Neuronal stem cell (in vitro differentiated cells): ENCODE results near the gene SLC28A3.

Experiments used
- DNase-seq: peaks from one replicate; pipeline ENCODE4 v3.0.0-alpha.2; 2013; ENCODE audit warnings: low spot score
- H2AFZ ChIP-seq: one replicate; pipeline ENCODE4 v1.6.1; 2013; ENCODE audit warnings: mild to moderate bottlenecking, low read length, inconsistent platforms
- H2AK5ac ChIP-seq: 2 replicates; pipeline ENCODE4 v1.6.1; 2013; ENCODE audit warnings: low read depth, mild to moderate bottlenecking, inconsistent platforms, low read length, moderate library complexity, mixed read lengths
- H2BK120ac ChIP-seq: 2 replicates; pipeline ENCODE4 v1.6.1; 2013; ENCODE audit warnings: low read depth, mild to moderate bottlenecking, inconsistent platforms, low read length, moderate library complexity, mixed read lengths
- H2BK12ac ChIP-seq: one replicate; pipeline ENCODE4 v1.6.1; 2013; ENCODE audit warnings: low read length, inconsistent platforms
- H2BK15ac ChIP-seq: 2 replicates; pipeline ENCODE4 v1.6.1; 2013; ENCODE audit warnings: mild to moderate bottlenecking, low read length, inconsistent platforms, mixed read lengths
- H2BK5ac ChIP-seq: one replicate; pipeline ENCODE4 v1.6.1; 2013; ENCODE audit warnings: inconsistent platforms, mild to moderate bottlenecking, low read length, moderate library complexity
- H3K14ac ChIP-seq: one replicate; pipeline ENCODE4 v1.6.1; 2013; ENCODE audit warnings: low read length, inconsistent platforms
- H3K18ac ChIP-seq: 2 replicates; pipeline ENCODE4 v1.6.1; 2013; ENCODE audit warnings: low read length, inconsistent platforms
- H3K23ac ChIP-seq: 2 replicates; pipeline ENCODE4 v1.6.1; 2013; ENCODE audit warnings: low read depth, mild to moderate bottlenecking, mixed read lengths, low read length, inconsistent platforms; ENCODE audit not compliant: poor library complexity
- H3K27ac ChIP-seq: replicated peaks from 3 replicates; pipeline ENCODE4 v1.5.1; 2013; ENCODE audit warnings: low read length, inconsistent platforms
- H3K27me3 ChIP-seq, 3 experiments: 2 replicates each; pipeline ENCODE4 v1.6.1; 2013; ENCODE audit warnings: low read length in 3 of 3, mild to moderate bottlenecking in 2 of 3, inconsistent platforms in 1 of 3, low read depth in 1 of 3, mixed read lengths in 1 of 3, moderate library complexity in 1 of 3; ENCODE audit not compliant: control insufficient read depth in 3 of 3, insufficient read depth in 3 of 3
- H3K36me3 ChIP-seq, 2 donors: replicated peaks in 1 of 2; 2 replicates each; pipeline ENCODE4 v1.6.1; 2013; ENCODE audit warnings: low read length in 2 of 2; ENCODE audit not compliant: control insufficient read depth in 2 of 2, insufficient read depth in 2 of 2
- H3K4ac ChIP-seq: 2 replicates; pipeline ENCODE4 v1.6.1; 2013; ENCODE audit warnings: inconsistent platforms, mild to moderate bottlenecking, low read length, moderate library complexity
- H3K4me1 ChIP-seq, 2 donors: 1 replicate in 1 of 2; 2 replicates in 1 of 2; pipeline ENCODE4 v1.6.1; 2013; ENCODE audit warnings: low read length in 2 of 2, low read depth in 1 of 2; ENCODE audit not compliant: control insufficient read depth in 2 of 2, insufficient read depth in 1 of 2
- H3K4me2 ChIP-seq: one replicate; pipeline ENCODE4 v1.6.1; 2013; ENCODE audit warnings: mild to moderate bottlenecking, low read length, inconsistent platforms; ENCODE audit not compliant: insufficient read depth, poor library complexity, severe bottlenecking
- H3K4me3 ChIP-seq, 2 donors: 2 replicates each; pipeline ENCODE4 v1.5.1; 2013; ENCODE audit warnings: low read length in 2 of 2, mild to moderate bottlenecking in 2 of 2, inconsistent platforms in 1 of 2, moderate library complexity in 1 of 2
- H3K79me1 ChIP-seq: one replicate; pipeline ENCODE4 v1.6.1; 2013; ENCODE audit warnings: low read depth, mild to moderate bottlenecking, inconsistent platforms, low read length, moderate library complexity
- H3K9ac ChIP-seq: one replicate; pipeline ENCODE4 v1.6.1; 2013; ENCODE audit warnings: mild to moderate bottlenecking, low read depth, low read length, inconsistent platforms; ENCODE audit not compliant: poor library complexity
- H3K9me3 ChIP-seq, 2 donors: replicated peaks in 1 of 2; 2 replicates each; pipeline versions ENCODE3 to v1.6.1; 2013; ENCODE audit warnings: low read length in 2 of 2, mild to moderate bottlenecking in 2 of 2, inconsistent platforms in 1 of 2, low read depth in 1 of 2, mixed read lengths in 1 of 2, moderate library complexity in 1 of 2; ENCODE audit not compliant: control insufficient read depth in 2 of 2, insufficient read depth in 1 of 2
- H4K8ac ChIP-seq: one replicate; pipeline ENCODE4 v1.6.1; 2013; ENCODE audit warnings: low read depth, mild to moderate bottlenecking, inconsistent platforms, low read length, moderate library complexity
- H4K91ac ChIP-seq: one replicate; pipeline ENCODE4 v1.6.1; 2013; ENCODE audit warnings: low read length, low read depth, mild to moderate bottlenecking, inconsistent platforms; ENCODE audit not compliant: poor library complexity
- WGBS, 2 donors: extraction: QIAGEN DNeasy Blood & Tissue Kit; methylation state at CpG; one replicate each; pipeline ENCODE4 v1.1.7; 2013; ENCODE audit warnings: missing lambda C conversion rate in 2 of 2, mixed read lengths in 1 of 2; ENCODE audit not compliant: insufficient read length in 2 of 2, insufficient replicate concordance in 1 of 2; ENCODE audit errors: extremely low coverage in 2 of 2; 5-methylcytosine and 5-hydroxymethylcytosine counted together

SLC28A3 gene

DNA sequence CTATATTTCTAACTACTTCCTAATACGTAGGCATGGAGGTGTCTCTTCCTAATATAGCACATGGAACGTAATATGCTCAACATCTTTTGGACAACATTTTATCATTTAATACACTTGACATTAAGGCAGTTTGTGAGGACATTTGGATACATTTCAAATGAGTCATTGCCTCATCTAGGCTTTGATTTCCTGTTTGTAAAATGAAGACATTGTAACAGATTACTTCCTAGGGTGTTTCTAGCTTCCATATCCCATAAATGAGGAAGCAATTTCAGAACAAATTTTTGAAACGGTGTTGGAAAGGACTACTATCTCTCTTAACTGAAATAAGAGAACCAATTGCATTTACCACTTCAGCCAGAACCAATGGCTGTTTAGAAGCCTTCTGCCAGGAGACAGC is 38.7 kb downstream of the SLC28A3 start:
- H2AK5ac ChIP-seq = no peak overlapping the region
- no peak overlapping the region for H3K14ac ChIP-seq
- no peak overlapping the region for H3K27ac ChIP-seq
- H2BK15ac ChIP-seq = no peak overlapping the region
- H3K18ac ChIP-seq = no peak overlapping the region
- no peak overlapping the region for H2AFZ ChIP-seq
- no peak overlapping the region for H4K8ac ChIP-seq
- H3K4me2 ChIP-seq = no peak overlapping the region
- H3K4ac ChIP-seq = no peak overlapping the region
- H3K4me1 ChIP-seq = peaks cover 0 to 4% of the 10 kb centered on the region in 2 donors
- H2BK120ac ChIP-seq = no peak overlapping the region
- H3K27me3 ChIP-seq = no peaks in the 10 kb centered on the region
- H3K79me1 ChIP-seq = no peaks in the 10 kb centered on the region
- no peak for DNase-seq
- H3K9ac ChIP-seq = no peak overlapping the region
- H2BK5ac ChIP-seq = no peak overlapping the region
- no peaks in the 10 kb centered on the region for H3K9me3 ChIP-seq
- H3K36me3 ChIP-seq = no peaks in the 10 kb centered on the region
- no peak overlapping the region for H4K91ac ChIP-seq
- H3K23ac ChIP-seq = no peak overlapping the region
- no peak overlapping the region for H2BK12ac ChIP-seq
- H3K4me3 ChIP-seq = no peak overlapping the region
- no CpG with 5 or more reads among the region's 3 CpGs for WGBS, 2 donors

DNA sequence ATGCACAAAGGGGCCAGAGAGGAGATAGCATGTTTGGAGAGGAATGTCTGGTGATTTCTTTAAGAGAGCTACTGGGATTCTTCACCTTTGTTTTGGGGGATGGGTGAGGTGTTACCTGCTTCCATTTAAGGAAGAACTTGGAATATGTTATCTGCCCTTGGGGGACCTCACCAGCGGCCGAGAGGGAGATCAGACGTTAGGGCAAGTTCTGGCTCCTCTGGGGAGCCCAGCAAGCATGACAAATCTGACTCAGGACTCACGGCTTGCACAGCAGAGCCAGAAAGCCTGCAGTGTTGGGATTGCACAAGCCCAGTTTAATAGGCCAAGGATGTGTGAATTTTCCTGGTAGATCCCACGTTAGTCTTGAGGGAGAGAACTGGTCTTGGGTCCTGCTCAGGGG is 40.3 kb downstream of the SLC28A3 start:
- Histone ChIP-seq H3K27ac (no peak overlapping the region), H3K18ac (no peak overlapping the region), H3K4ac (no peak overlapping the region), H4K8ac (no peak overlapping the region), H3K4me1 (no peaks in the 10 kb centered on the region), H4K91ac (no peak overlapping the region), H2AK5ac (no peak overlapping the region), H3K9me3 (no peaks in the 10 kb centered on the region), H3K14ac (peak overlapping the region; percentile 43), H3K9ac (no peak overlapping the region), H3K4me3 (no peak overlapping the region), H2BK15ac (no peak overlapping the region), H3K4me2 (no peak overlapping the region), H2AFZ (no peak overlapping the region), H3K36me3 (no peaks in the 10 kb centered on the region), H3K79me1 (no peaks in the 10 kb centered on the region), H3K27me3 (no peaks in the 10 kb centered on the region), H2BK120ac (no peak overlapping the region), H2BK5ac (no peak overlapping the region), H2BK12ac (peak overlapping the region; percentile 48), H3K23ac (no peak overlapping the region)
- no peak for DNase-seq
- WGBS, 2 donors = no CpG with 5 or more reads among the region's 5 CpGs

DNA sequence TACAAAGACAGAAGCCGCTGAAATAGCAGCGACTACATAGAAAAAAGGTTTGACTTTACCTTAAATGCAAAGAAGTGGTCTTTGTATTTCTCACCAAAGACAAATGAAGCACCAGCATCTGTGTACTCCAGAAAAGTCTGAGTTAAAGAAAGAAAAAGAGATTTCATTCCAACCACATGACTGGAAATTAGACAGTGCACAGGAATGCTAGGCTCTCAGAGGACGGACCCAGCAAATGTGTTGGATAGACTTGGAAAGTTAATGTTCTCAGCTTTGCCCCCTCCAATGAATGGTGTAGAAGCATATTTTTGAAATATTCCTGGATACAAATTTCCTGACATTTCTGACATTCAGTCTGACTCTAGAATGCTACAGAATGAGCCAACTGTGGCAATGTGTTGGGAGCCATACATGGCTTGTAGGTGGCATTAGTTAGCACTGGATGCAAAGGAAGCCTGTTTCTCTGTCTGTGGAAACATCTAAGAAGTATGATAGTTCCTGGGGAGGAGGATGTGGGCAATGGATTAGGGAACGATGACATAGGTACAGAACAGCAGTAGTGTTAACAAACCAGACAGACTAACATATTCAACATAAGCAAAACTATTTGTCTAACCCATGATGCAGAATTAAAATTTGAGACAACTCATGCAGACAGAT is 43.3 kb downstream of the SLC28A3 start:
- no peak for DNase-seq
- H3K4ac ChIP-seq = no peak overlapping the region
- H3K27ac ChIP-seq = no peak overlapping the region
- no peak overlapping the region for H3K9ac ChIP-seq
- H3K27me3 ChIP-seq = no peaks in the 10 kb centered on the region
- H2BK5ac ChIP-seq = no peak overlapping the region
- H2AFZ ChIP-seq = no peak overlapping the region
- H2BK120ac ChIP-seq = no peak overlapping the region
- no peaks in the 10 kb centered on the region for H3K9me3 ChIP-seq
- H3K23ac ChIP-seq = no peak overlapping the region
- WGBS, 2 donors = no CpG with 5 or more reads among the region's 4 CpGs
- H3K4me2 ChIP-seq = no peak overlapping the region
- no peak overlapping the region for H2BK12ac ChIP-seq
- no peaks in the 10 kb centered on the region for H3K4me1 ChIP-seq
- H3K4me3 ChIP-seq = no peak overlapping the region
- no peak overlapping the region for H2BK15ac ChIP-seq
- H4K91ac ChIP-seq = no peak overlapping the region
- H4K8ac ChIP-seq = no peak overlapping the region
- no peak overlapping the region for H3K18ac ChIP-seq
- no peak overlapping the region for H2AK5ac ChIP-seq
- H3K79me1 ChIP-seq = no peaks in the 10 kb centered on the region
- no peaks in the 10 kb centered on the region for H3K36me3 ChIP-seq
- H3K14ac ChIP-seq = no peak overlapping the region

DNA sequence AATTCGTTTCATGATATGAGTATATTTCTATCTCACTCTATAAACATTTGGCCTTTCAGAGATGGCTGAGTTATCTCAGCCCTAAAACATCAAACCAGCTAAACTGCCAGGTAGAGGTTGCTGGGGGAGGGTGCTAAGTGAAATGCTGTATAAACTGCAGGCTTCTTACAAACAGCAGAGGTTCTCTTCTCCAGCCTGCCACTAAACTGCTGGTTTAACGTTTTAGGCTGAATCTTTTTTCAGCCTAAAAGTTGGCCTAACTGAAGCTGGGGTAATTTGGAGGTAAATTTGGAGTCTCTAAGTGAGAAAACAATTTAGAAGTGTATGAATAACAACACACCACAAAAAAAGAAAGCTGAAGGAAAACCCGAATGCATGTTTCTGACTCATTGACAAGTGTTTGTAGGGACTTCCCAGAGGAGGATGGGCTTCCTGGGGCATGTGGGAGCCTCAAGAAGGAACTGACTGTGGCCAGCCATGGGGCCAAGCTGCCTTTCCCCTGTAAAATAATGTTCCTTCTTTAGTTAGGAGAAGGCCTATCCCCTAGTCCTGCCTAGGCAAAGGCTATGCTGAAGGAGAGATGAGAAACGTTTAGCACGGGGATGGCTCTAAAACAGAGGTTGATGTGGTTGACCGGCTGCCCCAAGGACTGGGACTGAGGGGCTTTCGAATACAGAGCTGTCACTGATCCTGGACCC is 44.3 kb downstream of the SLC28A3 start:
- Histone ChIP-seq H3K14ac (no peak overlapping the region), H4K8ac (no peak overlapping the region), H3K79me1 (no peaks in the 10 kb centered on the region), H2AK5ac (no peak overlapping the region), H2AFZ (no peak overlapping the region), H2BK15ac (no peak overlapping the region), H3K4me3 (no peak overlapping the region), H3K4ac (no peak overlapping the region), H3K27ac (no peak overlapping the region), H3K9me3 (no peaks in the 10 kb centered on the region), H3K4me1 (no peaks in the 10 kb centered on the region), H3K4me2 (no peak overlapping the region), H2BK12ac (no peak overlapping the region), H3K27me3 (no peaks in the 10 kb centered on the region), H3K9ac (no peak overlapping the region), H4K91ac (no peak overlapping the region), H3K23ac (no peak overlapping the region), H2BK5ac (no peak overlapping the region), H3K36me3 (no peaks in the 10 kb centered on the region), H2BK120ac (no peak overlapping the region), H3K18ac (no peak overlapping the region)
- no peak for DNase-seq
- WGBS, 2 donors = no CpG with 5 or more reads among the region's 7 CpGs
